ENCODE results near the gene CRTC2.
"Not testable (repeated sequence)": the region's sequence is repeated elsewhere in the genome, so short reads cannot be mapped to it uniquely, and the experiment has no call there.

Gene CRTC2

GRCh38 chr1:153985941-153986761 is 27.7 kb upstream of the CRTC2 start, which contains the start of gene RAB13:
TSS of gene RAB13 (minus strand) at chr1:153986339. CDS start at chr1:153986236, 103 bp downstream.
- DNase-seq (ENCODE audit: extremely low read depth, insufficient read length): peak; percentile 47
- no peaks in the 10 kb centered on the region for H3K27me3 ChIP-seq (replicated peaks; ENCODE audit: control insufficient read depth, insufficient read depth, low read length)
- TF ChIP-seq, protein P1, sequence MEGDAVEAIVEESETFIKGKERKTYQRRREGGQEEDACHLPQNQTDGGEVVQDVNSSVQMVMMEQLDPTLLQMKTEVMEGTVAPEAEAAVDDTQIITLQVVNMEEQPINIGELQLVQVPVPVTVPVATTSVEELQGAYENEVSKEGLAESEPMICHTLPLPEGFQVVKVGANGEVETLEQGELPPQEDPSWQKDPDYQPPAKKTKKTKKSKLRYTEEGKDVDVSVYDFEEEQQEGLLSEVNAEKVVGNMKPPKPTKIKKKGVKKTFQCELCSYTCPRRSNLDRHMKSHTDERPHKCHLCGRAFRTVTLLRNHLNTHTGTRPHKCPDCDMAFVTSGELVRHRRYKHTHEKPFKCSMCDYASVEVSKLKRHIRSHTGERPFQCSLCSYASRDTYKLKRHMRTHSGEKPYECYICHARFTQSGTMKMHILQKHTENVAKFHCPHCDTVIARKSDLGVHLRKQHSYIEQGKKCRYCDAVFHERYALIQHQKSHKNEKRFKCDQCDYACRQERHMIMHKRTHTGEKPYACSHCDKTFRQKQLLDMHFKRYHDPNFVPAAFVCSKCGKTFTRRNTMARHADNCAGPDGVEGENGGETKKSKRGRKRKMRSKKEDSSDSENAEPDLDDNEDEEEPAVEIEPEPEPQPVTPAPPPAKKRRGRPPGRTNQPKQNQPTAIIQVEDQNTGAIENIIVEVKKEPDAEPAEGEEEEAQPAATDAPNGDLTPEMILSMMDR (IDR thresholded peaks at IDR 0.05; ENCODE audit: insufficient read depth, low read length, poor library complexity, severe bottlenecking): no peak
- H3K4me3 ChIP-seq (replicated peaks; ENCODE audit: low read depth, low read length): peak within 1 kb of the TSS; percentile 57
- no peaks in the 10 kb centered on the region for H3K36me3 ChIP-seq (ENCODE audit: control insufficient read depth, insufficient read depth, low read length)

DNA sequence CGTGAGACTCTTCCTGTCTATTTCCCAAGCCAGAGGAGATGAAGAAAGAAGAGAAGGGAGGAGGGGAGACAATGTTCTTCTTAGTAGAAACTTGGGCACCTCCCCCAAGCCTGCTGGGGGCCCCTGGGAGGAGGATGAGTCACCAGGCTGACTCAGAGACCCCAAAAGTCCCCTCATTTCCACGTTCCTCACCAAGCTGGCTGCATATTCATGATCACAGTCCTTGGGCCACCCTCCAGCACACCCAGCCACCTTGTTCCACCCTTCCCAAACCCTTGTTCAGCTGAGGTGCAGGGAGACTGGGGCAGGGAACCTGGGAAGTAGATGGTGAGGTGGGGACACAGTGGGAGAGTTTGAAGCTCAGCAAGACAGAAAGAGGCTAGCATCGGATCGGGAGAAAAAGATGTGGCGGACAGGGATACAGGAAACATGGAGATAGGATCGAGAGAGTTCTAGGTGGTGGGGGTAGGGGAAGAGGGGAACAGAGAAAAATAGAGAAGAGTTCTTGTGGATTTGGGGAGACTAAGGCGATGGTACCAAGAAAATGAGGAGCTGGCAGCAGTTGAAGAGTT is 27.0 kb upstream of the CRTC2 start:
- Histone ChIP-seq H3K36me3 (ENCODE audit: control insufficient read depth, insufficient read depth, low read length) (no peaks in the 10 kb centered on the region; the same call in 1 of the 2 replicates), H3K27me3 (replicated peaks; ENCODE audit: control insufficient read depth, insufficient read depth, low read length) (no peaks in the 10 kb centered on the region), H3K4me3 (replicated peaks; ENCODE audit: low read depth, low read length) (peak overlapping the region; percentile 57)
- no peak for DNase-seq (ENCODE audit: extremely low read depth, insufficient read length)
- TF ChIP-seq, protein P1 (IDR thresholded peaks at IDR 0.05; ENCODE audit: insufficient read depth, low read length, poor library complexity, severe bottlenecking): no peak

GRCh38 chr1:153984123-153984894 is 25.9 kb upstream of the CRTC2 start:
- TF ChIP-seq, protein P1 (IDR thresholded peaks at IDR 0.05; ENCODE audit: insufficient read depth, low read length, poor library complexity, severe bottlenecking): no peak
- DNase-seq (ENCODE audit: extremely low read depth, insufficient read length): no peak
- Histone ChIP-seq H3K4me3 (replicated peaks; ENCODE audit: low read depth, low read length) (no peak overlapping the region), H3K36me3 (ENCODE audit: control insufficient read depth, insufficient read depth, low read length) (no peaks in the 10 kb centered on the region; the same call in 1 of the 2 replicates), H3K27me3 (replicated peaks; ENCODE audit: control insufficient read depth, insufficient read depth, low read length) (no peaks in the 10 kb centered on the region)

DNA sequence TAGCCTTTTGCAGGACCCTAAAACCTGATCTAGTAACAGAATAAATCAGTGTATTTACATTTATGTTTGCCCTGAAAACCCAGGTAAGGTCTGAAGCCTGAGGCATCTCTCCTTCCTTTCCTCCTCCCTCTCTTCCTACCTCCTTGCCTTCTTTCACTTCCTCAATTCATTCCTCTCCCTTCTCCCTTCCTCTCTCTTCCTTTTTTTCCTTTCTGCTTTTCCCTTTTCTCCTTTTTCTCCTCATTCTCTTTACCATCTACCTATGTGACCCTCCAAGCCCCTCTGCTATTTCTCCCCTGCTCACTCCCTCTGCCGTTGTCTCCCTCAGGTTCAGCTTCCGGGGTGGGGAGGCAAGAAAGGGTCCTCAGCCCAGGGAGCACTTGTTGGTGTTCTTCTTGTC is 23.3 kb upstream of the CRTC2 start:
- not testable (repeated sequence) for DNase-seq (ENCODE audit: extremely low read depth, insufficient read length); H3K27me3 ChIP-seq (replicated peaks; ENCODE audit: control insufficient read depth, insufficient read depth, low read length); H3K4me3 ChIP-seq (replicated peaks; ENCODE audit: low read depth, low read length); H3K36me3 ChIP-seq (ENCODE audit: control insufficient read depth, insufficient read depth, low read length)

- not testable (repeated sequence) for H3K27me3 ChIP-seq (replicated peaks; ENCODE audit: control insufficient read depth, insufficient read depth, low read length); H3K4me3 ChIP-seq (replicated peaks; ENCODE audit: low read depth, low read length); DNase-seq (ENCODE audit: extremely low read depth, insufficient read length)
- peaks cover 11% of the 10 kb centered on the region for H3K36me3 ChIP-seq (ENCODE audit: control insufficient read depth, insufficient read depth, low read length)
Observed at GRCh38 chr1:153979091-153979490, 20.7 kb upstream of the CRTC2 start.

GRCh38 chr1:153978274-153978909 is 20.0 kb upstream of the CRTC2 start:
- TF ChIP-seq, protein P1 (IDR thresholded peaks at IDR 0.05; ENCODE audit: insufficient read depth, low read length, poor library complexity, severe bottlenecking): no peak
- DNase-seq (ENCODE audit: extremely low read depth, insufficient read length): no peak
- peak overlapping the region; percentile 97 for H3K4me3 ChIP-seq (replicated peaks; ENCODE audit: low read depth, low read length)
- H3K27me3 ChIP-seq (replicated peaks; ENCODE audit: control insufficient read depth, insufficient read depth, low read length): no peaks in the 10 kb centered on the region
- H3K36me3 ChIP-seq (ENCODE audit: control insufficient read depth, insufficient read depth, low read length): peaks cover 18% of the 10 kb centered on the region
